Stimulated activated CD8-positive, alpha-beta memory T cell treated with anti-CD3 and anti-CD28 coated beads, Interleukin-4, amount 100 ng/mL, for 4 hours (primary cell): Measurements from ENCODE around the gene HMX3.

Experiments used
- DNase-seq, 2 donors: peaks; one replicate each; pipeline ENCODE4 v3.0.0-alpha.2; 2020; ENCODE audit warnings: low read depth in 2 of 2, low spot score in 1 of 2

The HMX3 gene

DNA sequence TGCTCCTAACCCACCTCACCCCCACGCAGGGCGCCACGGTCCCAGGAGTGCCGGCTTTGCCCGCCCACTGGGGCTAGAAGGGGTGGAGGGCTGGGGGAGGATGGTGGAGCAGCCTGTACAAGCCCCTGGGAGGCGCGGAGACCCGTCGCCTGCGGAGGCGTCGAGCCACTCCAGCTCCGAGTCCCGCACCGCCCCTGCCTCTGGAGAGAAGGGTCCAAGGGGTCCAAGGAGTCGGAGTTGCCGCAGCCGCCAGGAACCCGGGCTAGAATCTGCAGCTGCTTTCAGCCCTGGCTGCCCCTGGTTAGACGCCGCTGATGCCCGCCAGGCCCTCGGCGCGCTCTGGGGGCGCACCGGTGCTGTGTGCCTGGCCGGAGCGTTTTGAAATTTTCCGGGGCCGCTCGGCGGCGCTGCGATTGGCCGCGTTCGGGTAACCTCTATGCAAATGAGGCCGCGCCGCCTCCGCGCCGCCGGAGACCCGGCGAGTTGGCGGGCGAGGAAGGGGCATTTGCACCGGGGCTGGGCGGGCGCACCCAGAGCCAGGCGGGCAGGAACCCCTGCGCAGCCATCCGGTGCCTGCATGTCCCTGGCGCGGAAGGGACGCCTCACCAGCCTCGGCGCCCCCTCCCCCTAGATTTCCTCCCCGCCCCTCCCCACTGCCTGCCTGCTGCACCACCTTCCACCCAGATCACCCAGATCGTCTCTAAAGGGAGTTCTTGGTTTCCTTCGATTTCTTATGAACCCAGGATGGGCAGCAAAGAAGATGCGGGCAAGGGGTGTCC lies 12.1 kb downstream of the HMX3 start, which contains the start of gene HMX2:
HMX2 (plus strand) TSS at position 502 of the 779 bp plus-strand sequence; CDS start at position 745, 243 bp downstream.
- DNase-seq: no peak

DNA sequence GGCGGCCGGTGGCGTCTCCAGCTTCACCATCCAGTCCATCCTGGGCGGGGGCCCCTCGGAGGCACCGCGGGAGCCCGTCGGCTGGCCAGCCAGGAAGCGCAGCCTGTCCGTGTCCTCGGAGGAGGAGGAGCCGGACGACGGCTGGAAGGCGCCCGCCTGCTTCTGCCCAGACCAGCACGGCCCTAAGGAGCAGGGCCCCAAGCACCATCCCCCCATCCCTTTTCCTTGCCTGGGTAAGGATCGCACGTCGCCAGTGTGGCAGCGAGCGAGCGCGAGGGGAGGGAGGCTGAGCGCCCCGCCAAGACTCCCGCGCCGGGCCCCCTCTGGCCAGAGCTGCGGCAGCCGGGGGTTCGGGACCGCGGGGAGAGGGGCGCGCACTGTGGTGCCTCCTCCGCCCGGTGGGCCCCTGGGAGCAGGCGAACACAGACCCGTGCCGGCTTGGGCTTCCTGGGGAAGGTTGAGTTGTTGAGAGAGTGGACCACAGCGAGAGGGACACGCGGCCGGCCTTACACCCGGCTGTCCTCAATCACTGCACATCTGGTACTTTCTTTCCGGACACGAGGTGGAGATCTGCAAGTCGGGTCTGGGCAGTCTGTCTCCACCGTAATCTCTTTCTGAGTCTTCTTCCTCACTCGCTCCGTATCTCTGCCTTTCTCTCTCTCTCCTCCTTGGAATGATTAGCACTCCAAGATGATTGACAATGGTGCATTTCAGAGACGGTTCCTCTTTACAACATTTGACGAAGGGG lies 12.8 kb downstream of the HMX3 start:
- no peak for DNase-seq

DNA sequence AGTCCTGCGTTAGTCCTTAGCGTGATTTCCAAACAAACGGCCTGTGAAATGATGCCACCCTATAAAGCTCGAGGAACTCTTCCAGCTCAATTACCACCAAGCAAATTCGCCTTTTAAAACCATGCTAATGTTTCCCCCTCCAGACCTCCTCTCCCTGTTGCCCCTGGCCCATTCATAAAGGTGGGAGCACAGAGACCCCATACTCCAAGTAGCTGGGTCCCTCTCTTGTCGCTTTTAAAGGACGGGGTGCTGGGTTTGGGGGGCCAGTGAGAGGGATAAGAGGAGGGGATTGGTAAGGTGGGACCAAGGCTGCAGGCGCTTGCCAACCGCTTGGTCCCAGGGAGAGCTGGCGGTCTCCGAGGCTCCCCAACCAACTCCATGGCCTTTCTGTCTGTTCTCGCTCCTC lies 13.4 kb downstream of the HMX3 start:
- DNase-seq: no peak

DNA sequence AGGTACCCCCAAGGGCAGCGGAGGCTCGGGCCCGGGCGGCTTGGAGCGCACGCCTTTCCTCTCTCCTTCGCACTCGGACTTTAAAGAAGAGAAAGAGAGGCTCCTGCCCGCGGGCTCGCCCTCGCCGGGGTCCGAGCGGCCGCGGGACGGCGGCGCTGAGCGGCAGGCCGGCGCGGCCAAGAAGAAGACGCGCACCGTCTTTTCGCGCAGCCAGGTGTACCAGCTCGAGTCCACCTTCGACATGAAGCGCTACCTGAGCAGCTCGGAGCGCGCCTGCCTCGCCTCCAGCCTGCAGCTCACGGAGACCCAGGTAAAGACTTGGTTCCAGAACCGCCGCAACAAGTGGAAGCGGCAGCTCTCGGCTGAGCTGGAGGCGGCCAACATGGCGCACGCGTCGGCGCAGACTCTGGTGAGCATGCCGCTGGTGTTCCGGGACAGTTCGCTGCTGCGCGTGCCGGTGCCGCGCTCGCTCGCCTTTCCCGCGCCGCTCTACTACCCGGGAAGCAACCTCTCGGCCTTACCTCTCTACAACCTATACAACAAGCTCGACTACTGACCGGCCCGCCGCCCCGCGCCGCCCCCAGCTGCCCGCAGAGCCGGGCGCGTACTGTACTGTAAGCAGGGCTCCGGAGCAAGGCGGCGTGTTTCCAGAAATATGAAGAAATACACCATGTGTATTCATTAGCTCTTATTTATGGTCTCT lies 13.9 kb downstream of the HMX3 start:
- no peak for DNase-seq

DNA sequence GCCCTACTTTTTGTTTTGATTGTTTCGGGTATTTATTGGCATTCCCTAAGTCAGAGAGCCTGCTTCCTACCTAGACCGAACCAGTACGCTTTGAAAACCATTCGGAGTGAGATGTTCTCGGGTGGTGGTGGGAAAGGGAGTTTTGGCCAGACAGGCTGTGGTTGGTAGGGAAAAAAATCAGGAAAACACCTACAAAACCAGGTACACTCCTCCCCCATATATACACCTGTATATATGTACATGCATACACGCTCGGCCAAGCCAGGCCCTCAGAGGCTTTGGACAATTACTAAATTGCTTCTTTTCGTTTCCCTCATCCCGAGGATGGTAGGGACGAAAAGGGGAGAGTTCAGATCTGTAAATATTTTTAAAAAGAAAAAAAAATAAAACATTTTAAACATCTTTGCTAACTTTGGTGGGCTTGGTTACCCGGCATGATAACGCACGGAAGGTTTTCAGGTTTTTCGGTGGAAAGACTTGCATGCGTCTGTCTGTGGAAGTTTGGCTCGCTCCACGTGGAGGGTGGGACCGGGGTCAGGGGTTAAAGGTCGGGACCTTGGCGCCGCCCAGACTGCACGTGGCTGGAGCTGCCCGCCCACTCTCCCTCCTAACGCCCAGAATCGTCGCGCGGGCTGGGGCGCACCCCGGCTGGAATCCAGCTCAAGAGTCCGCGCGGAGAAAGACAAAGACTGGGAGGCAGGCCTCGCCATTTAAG lies 14.7 kb downstream of the HMX3 start:
- DNase-seq: no peak

DNA sequence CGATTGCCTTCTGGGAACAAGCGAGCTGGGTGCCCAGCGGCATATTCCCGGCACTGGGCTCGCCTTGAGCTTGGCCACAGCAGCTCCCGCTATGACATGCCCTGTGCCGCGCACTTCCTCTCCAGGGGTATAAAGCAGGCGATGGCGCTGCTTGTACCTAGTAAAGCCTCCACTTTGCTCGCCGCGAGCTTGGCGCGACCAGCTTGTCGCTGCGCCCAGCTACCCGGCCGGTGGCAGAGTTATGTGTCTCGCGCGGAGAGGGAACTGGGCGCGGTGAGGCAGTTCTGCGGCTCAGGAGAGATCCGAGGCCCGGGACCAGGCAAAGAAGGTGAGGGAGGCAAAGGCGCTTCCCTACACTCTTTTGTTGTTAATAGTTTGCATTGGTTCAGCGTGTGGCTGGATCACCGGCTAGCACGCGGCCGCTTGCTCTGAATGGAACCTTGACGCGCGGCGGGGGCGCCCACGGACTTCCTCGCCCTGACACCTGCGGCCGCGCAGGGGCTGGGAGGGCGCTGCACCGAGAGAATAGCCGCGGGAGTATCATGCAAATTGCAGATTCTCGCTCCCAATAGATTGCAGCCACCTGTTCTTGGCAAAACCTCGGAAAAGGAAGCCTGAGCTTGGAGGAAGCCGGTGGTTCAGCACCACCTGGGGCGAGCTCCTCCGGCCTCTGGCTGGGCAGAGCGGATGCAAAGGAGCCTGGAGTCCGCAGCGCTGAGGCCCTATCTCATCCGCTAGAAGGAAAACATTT lies 15.4 kb downstream of the HMX3 start:
- no peak for DNase-seq

DNA sequence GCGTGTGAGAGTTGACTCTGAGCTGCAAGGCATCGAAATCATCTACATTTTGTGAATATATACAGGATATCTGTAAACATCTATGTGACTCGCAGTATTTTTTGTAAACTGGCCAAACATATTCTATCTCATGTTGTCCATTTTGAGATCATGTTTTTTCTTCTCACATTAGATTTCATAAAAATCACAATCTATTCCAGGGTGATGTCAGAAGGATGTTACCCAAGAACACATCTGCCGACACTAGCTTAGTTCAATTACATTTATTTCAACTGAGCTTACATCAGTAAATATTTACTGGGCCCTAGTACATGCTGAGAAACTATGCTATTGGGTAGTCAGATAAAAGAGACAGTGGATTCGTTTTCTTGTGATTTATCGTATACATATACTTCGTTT lies 16.0 kb downstream of the HMX3 start:
- no peak for DNase-seq

DNA sequence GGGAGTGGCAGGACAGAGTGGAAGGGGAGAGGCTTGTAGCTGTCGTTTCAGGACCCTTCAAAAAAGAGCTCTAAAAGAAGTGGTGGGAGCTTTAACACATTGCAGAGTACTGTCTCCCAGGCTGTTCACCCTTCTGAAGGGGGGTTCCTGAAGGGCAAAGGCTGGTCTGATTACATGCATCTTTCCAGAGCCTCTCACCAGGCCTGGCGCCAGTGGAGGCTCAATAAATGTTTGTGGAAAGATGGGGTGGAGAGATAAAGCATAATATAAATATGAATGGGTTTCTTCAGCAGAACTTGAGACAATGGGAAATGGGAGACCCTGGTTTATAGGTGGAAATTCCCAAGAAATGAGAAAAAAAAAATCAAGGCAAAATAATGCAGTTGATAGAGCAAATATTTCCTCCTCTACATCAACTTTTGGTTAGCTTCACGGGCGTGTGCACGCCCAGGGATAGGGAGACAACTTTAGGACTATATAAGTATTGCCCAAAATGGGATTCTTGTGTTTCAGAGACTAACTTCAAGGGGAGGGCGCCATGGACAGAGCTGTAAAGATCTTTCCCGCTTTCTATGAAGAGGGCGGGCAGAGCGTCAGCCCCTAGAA lies 17.8 kb downstream of the HMX3 start:
- no peak for DNase-seq

DNA sequence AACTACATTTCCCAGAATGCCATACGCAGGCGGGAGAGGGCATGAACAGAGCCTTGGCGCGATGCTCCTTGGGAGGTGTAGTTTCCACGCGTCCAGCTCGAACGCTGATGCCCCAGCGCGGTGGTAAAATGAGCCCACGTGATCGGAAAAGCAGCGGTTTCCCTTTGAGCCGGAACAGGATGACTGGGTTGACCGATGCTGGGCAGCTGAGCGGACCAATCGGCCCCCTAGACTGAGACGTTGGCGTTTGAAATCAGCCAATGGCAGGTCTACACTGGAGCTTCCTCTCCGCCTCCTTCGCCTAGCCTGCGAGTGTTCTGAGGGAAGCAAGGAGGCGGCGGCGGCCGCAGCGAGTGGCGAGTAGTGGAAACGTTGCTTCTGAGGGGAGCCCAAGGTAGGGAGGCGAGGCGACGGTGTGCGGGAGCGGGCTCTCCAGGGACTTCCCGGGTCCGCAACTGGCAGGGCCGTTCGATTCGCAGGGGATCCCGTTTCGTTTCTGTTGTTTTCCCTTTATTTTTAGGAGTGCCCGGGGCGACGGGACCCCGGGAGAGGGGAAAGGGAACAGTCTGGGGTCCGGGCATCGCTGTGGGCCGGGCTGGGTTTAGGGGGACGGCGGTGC lies 18.4 kb downstream of the HMX3 start, which contains the start of gene BUB3:
BUB3 (plus strand) TSS at position 311 of the 619 bp plus-strand sequence. CDS start 516 bp downstream, outside the sequence.
- peak; percentile 87 to 95 for DNase-seq

DNA sequence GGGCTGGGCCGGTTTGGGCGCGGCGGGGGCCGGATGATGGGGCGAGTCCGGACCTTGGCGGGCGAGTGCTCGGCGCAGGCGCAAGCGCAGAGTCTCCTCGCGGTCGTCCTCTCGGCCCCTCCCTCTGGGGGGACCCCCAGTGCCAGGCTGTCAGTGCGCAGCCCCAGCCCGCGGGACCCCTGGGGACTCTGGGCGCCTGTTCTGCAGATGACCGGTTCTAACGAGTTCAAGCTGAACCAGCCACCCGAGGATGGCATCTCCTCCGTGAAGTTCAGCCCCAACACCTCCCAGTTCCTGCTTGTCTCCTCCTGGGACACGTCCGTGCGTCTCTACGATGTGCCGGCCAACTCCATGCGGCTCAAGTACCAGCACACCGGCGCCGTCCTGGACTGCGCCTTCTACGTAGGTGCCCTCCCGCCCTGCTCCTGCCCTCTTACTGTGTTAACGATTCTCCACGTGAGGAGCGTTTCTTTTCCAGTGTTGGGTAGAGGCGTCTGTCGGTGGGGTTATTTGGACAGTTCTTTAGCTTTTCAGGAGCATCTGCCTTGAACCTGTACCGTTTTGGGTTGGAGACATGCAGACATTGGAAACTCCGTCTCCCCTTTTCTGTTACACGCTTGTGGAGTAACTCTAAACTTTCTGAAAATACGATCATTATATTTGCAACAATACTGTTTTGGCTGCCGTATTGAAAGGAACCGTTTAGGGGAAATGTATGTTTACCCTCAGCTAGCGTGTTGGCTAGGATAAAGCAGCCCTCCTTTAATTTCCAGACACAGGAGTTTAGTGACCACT lies 19.1 kb downstream of the HMX3 start:
- DNase-seq: no peak

DNA sequence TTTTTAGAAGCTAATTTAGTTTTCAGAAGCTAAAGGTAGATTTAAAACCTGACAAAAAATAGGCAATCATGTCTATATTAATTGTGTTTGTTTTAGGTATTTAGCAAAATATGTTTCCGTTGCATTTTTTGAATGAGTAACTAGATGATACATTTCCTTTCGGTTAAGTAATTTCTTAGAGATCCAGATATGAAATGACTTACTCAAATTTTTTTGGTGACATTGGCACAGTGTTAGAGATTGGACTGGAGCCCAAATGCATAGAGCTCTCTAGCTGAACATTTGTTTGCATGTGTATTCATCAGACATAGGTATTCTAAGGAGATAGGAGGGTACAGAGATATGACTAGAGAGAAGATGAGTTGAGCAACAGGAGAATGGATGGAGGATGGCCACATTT lies 20.3 kb downstream of the HMX3 start:
- DNase-seq: no peak

DNA sequence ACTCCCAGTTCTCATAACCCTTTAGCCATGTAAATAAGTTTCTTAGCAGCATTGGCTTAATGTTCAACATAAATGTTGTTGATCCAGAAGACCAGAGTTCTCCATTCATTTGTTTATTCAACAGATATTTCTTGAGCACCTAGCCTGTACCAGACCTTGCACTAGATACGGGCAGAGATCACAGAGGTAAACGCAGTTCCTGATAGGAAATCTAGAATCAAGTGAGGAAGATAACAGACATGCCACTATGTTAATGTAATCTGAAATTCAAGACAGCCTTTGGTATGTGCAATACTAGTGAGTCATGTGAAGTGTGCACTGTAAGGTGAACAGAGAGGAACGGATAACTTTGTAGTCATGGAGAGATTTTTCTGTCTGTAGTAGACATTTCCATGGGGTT lies 21.4 kb downstream of the HMX3 start:
- no peak for DNase-seq

DNA sequence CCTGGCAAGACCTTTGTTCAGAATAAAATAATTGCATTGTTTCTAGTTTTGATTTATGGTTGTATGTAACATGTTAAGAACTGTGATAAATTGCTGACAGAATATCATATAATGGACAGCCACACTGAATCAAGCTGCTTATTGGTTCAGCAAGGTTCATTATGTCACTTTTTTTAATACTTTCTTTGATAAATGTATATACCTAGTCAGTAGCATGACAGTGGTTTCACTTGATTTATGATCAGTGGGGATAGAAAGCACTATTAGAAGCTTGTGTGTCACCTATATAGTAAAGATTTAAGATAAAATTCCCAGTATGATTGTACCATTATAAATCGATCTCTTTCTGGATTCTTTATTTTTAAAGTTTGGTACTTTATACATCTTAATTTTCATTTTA lies 22.9 kb downstream of the HMX3 start:
- DNase-seq: no peak

DNA sequence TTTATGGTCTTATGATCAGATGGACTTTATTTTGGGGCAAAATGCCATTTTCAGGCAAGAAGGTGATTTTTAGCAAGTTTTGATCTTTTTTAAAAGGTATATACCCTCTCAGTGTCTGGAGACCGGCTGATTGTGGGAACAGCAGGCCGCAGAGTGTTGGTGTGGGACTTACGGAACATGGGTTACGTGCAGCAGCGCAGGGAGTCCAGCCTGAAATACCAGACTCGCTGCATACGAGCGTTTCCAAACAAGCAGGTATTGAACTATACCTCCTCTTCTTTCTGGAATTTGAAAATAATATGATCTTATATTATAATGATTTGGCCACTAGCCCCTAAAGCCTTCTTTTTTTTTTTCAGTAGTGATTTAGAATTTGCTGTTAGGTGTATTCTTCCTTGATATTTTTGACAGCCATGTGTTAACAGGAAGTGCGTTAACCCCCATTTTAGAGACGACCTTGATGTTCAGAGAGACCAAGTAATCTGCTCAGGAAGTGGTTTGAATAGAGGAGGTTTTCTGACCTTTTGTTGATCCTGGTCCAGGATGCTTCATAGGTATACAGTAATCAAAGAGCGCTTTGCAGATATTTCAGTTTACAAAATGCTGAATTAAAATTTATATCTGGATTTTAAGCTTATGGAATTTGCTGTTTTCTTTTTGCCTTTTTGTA lies 24.7 kb downstream of the HMX3 start:
- no peak for DNase-seq

DNA sequence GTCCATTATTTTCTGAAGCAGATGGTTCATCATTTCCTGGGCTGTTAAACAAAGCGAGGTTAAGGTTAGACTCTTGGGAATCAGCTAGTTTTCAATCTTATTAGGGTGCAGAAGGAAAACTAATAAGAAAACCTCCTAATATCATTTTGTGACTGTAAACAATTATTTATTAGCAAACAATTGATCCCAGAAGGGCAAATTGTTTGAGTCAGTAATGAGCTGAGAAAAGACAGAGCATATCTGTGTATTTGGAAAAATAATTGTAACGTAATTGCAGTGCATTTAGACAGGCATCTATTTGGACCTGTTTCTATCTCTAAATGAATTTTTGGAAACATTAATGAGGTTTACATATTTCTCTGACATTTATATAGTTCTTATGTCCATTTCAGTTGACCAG lies 28.5 kb downstream of the HMX3 start:
- no peak for DNase-seq

DNA sequence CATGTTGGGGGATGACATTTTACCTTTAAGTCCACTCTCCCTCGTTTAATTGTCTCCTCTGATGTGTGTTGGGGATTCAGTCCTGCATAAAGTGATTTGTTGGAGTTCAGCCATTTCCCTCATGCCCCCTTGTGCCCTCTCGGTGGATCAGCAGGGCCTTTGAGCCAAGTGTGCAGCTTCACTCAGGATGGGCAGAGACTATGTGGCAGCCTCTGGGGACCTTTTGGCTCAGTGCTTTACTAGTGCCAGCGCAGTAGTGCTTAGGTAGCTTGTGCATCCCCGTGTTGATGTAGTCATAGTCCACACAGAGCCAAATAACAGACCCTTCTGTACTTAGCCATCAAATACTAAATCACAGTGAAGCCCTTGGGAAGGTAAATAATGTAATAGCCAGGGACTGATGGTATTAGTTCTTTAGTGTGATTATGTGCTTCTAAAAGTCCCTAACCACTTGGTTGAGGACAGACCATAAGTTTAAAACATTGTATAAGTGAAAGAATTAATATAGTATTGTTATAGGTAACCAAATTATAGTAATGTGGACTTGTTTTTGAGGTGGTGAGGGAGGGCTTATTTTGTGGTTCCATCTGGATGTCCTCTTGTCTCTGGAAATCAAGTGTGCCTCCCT lies 29.8 kb downstream of the HMX3 start:
- DNase-seq: no peak

DNA sequence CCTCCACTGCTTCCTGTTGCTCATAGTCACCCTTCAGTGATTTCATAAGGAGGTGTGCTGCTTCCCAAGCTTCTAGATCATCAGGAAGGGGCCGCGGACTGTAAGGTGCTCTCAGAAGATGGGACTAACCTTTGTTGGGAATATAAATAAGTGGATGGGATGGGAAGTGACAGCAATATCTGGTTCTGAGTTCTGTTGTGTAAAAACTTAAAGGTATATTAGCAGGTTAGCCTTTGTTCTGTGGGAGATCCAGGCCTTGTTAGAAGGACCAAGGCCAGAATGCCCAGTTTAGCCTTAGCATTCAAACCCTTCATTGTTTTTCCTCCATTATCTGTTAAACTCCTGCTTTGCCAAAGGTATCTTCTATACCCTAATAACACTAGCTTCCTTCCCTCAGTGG lies 30.8 kb downstream of the HMX3 start:
- no peak for DNase-seq

DNA sequence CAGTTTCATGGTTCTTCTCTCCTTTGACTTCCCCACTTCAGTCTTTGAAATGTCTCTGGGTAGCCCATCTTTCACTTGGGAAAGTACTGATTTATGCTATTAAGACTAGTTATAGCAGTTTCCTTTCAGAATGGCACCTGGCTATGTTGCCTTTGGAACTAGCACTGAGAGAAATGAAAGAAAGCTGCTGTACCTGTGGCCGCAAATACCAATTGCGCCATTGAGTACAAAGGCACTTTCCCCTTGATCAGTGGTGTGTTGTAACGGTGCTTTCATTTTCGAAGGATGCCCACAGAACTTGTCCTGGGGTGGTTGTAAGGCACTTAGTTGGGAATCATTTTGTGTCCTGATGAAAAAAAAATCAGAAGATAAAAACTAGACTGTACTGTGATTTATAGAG lies 35.2 kb downstream of the HMX3 start:
- DNase-seq: no peak
